Stimulated activated naive CD8-positive, alpha-beta T cell treated with anti-CD3 and anti-CD28 coated beads, Interleukin-15, Interleukin-2, amounts not matched to agents 100 ng/mL and 50 ng/mL, for 24 hours (primary cell): Measurements from ENCODE around the gene DPP3.

ENCODE experiments used
- H3K27ac Mint-ChIP-seq: one replicate; pipeline ENCODE4 v1.8.0; 2021; ENCODE audit warnings: mild to moderate bottlenecking, mixed read lengths
- H3K27me3 Mint-ChIP-seq: one replicate; pipeline ENCODE4 v1.8.0; 2021; ENCODE audit warnings: mixed read lengths
- H3K36me3 Mint-ChIP-seq: one replicate; pipeline ENCODE4 v1.8.0; 2021; ENCODE audit warnings: low read depth, mixed read lengths
- H3K4me1 Mint-ChIP-seq: one replicate; pipeline ENCODE4 v1.8.0; 2021; ENCODE audit warnings: low read depth, mixed read lengths
- H3K4me3 Mint-ChIP-seq: one replicate; pipeline ENCODE4 v1.8.0; 2021; ENCODE audit warnings: mild to moderate bottlenecking, mixed read lengths
- H3K9me3 Mint-ChIP-seq: one replicate; pipeline ENCODE4 v1.8.0; 2021; ENCODE audit warnings: mixed read lengths

DPP3 gene

DNA sequence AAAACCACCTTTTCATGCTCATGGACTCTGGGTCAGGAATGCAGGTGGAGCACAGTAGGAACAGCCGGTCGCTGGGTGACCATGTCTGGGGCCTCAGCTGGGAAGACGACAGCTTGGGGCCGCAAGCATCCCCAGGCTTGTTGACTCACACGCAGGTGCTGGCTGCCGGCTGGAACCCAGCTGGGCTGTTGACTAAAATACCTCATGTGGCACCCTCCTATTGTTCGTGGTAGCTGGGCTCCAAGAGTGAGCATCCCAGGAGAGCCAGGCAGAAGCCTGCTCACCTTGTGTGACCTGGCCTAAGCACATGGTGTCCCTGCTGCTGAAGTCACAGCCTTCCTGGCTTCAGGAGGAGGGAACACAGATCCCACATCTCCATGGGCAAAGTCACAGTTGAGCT, 9.4 kb downstream of the DPP3 start:
- no peaks in the 10 kb centered on the region for H3K9me3 Mint-ChIP-seq
- peaks cover 30% of the 10 kb centered on the region for H3K36me3 Mint-ChIP-seq
- no peaks in the 10 kb centered on the region for H3K27me3 Mint-ChIP-seq
- H3K4me3 Mint-ChIP-seq, result no peak overlapping the region
- H3K4me1 Mint-ChIP-seq, result peaks cover 2% of the 10 kb centered on the region
- H3K27ac Mint-ChIP-seq, result no peak overlapping the region

DNA sequence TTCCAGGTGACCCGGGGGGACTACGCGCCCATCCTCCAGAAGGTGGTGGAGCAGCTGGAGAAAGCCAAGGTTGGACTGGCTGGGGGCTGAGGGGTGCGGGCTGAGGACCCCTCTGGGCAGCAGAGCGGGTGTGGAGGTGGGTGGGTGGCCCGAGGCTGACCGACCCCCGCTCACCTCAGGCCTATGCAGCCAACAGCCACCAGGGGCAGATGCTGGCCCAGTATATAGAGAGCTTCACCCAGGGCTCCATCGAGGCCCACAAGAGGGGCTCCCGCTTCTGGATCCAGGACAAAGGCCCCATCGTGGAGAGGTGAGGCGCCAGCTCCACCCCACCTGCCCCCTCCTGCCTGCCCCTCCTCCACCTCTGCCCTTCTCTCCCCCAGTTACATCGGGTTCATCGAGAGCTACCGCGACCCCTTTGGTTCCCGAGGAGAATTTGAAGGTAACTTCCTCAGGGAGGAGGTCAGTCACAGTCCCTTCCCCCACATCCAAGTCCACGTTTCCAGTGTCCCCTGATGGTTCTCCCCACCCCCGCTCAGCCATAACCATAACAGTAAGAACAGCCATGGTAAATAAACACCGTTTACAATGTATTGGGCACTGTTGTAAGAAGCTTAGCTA, 11.2 kb downstream of the DPP3 start:
- no peaks in the 10 kb centered on the region for H3K27me3 Mint-ChIP-seq
- no peak overlapping the region for H3K27ac Mint-ChIP-seq
- H3K9me3 Mint-ChIP-seq, result no peaks in the 10 kb centered on the region
- H3K4me3 Mint-ChIP-seq, result no peak overlapping the region
- H3K4me1 Mint-ChIP-seq, result no peaks in the 10 kb centered on the region
- peaks cover 26% of the 10 kb centered on the region for H3K36me3 Mint-ChIP-seq

DNA sequence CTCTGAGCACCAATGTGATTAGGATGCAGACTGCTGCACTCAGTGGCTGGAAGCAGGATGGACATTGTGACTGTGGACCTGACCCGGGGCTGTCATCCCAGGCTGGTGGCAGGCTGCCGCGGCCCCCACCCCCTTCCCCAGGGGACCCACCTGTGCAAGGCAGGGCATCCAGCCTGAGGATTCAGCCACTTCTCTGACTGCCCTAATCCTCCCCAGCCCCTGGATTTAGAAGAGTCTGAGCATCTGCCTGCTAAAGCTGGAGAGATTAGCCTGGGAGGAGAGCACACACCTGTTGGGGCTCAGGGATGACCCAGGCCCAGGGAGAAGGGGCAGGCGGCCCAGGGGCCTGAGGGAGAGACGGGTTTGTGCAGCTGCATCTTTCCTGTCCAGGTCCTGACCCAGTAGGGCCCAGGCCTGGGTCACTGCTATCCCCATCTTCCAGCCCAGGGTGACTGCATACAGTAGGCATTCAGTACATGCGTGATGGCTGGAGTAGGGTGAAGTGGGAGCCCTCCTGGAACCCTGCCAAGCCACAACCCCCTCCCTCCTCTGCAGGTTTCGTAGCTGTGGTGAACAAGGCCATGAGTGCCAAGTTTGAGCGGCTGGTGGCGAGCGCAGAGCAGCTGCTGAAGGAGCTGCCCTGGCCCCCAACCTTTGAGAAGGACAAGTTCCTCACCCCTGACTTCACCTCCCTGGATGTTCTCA, 12.1 kb downstream of the DPP3 start:
- Mint-ChIP-seq H3K4me1 (no peaks in the 10 kb centered on the region), H3K27me3 (no peaks in the 10 kb centered on the region), H3K4me3 (no peak overlapping the region), H3K36me3 (peaks cover 32% of the 10 kb centered on the region), H3K27ac (no peak overlapping the region), H3K9me3 (no peaks in the 10 kb centered on the region)

DNA sequence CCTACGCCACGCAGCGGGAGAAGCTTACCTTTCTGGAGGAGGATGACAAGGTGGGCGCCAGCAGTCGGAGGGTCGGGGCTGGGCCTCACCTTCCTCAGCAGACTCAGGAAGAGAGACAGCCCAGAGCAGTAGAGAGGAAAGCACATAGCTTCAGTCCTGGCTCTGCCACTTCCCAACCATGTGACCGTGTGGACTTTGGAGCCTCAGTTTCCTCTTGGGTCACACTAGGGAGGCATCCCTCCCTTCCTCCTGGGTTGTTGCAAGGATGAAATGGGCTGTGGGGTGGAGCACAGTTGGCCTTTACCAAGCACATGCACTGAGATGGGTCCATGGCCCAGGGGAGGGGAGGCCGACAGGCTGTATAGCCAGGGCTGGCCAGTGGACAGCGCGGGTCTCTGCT, 12.9 kb downstream of the DPP3 start:
- Mint-ChIP-seq H3K9me3 (no peaks in the 10 kb centered on the region), H3K36me3 (peaks cover 31% of the 10 kb centered on the region), H3K27me3 (no peaks in the 10 kb centered on the region), H3K27ac (no peak overlapping the region), H3K4me3 (no peak overlapping the region), H3K4me1 (no peaks in the 10 kb centered on the region)

DNA sequence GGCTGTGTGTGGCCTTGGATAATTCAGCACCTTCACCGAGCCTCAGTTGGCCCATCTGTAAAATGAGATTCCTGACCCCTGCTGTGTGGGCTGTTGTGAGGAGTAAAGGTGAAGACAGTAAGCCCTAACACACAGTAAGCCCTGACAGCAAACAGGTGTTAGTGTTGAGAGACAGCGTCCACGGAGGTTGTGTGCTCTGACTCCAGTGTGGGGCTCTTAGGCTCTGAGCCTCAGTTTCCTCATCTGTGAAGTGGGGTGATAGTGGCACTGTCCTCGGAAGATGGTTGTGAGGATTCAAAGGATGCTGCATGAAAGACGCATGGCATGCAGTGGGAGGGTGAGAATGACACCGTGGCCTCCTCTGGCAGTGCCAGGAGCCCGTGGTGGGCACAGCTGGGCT, 14.2 kb downstream of the DPP3 start:
- Mint-ChIP-seq H3K27ac (no peak overlapping the region), H3K36me3 (peaks cover 31% of the 10 kb centered on the region), H3K9me3 (no peaks in the 10 kb centered on the region), H3K27me3 (no peaks in the 10 kb centered on the region), H3K4me1 (no peaks in the 10 kb centered on the region), H3K4me3 (no peak overlapping the region)

DNA sequence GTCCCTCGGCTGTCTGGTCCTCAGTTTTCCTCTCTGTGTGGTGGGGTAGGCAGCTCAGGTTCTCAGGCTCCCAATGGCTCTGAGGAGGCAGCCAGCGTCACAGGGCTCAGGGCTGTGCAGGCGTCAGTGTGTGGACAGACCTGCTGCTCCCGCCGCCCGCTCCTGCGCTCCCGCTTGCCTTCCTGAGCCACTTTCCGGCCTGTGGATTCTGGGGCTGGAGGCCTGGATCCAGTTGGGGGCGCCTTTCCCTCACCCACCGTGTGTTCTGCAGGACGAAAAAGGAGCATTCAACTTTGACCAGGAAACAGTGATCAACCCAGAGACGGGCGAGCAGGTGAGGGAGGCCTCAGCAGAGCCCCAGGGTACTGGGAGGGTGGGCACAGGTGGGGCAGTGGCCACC, 14.7 kb downstream of the DPP3 start:
- H3K36me3 Mint-ChIP-seq, result peaks cover 33% of the 10 kb centered on the region

DNA sequence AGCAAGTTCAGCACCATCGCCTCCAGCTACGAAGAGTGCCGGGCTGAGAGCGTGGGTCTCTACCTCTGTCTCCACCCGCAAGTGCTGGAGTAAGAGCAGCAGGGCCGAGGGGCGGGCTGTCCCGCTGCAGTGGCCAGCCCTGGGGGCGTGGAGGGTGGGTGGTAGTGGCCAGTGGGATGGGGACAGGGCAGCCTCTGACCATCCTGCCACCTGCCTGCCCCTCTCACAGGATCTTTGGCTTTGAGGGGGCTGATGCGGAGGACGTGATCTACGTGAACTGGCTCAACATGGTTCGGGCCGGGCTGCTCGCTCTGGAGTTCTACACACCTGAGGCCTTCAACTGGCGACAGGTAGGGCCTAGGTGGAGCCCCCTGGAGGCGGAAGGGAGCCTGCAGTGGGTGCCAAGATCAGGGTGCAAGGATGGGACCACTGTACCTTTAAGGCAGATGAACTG, 15.2 kb downstream of the DPP3 start:
- Mint-ChIP-seq H3K4me1 (no peaks in the 10 kb centered on the region), H3K9me3 (no peaks in the 10 kb centered on the region), H3K27ac (no peak overlapping the region), H3K36me3 (peaks cover 36% of the 10 kb centered on the region), H3K27me3 (no peaks in the 10 kb centered on the region), H3K4me3 (no peak overlapping the region)

More for the DNA sequence above, 14.7 kb downstream of the DPP3 start:
- Mint-ChIP-seq H3K4me1 (no peaks in the 10 kb centered on the region), H3K9me3 (no peaks in the 10 kb centered on the region), H3K27me3 (no peaks in the 10 kb centered on the region), H3K4me3 (no peak overlapping the region), H3K27ac (no peak overlapping the region)

DNA sequence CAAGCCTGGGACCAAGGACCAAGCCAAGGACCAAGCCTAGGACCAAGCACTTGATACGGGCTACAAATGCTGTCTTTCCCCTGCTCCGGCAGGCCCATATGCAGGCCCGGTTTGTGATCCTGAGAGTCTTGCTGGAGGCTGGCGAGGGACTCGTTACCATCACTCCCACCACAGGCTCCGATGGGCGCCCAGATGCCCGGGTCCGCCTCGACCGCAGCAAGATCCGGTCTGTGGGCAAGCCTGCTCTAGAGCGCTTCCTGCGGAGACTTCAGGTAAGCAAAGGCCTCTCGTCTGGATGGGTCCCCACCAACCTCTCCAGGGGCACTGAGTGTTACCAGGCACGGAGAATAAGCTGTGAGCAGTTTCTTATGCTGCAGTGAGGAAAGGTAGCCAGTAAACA, 17.0 kb downstream of the DPP3 start:
- Mint-ChIP-seq H3K27ac (no peak overlapping the region), H3K4me1 (no peaks in the 10 kb centered on the region), H3K27me3 (no peaks in the 10 kb centered on the region), H3K36me3 (peaks cover 43% of the 10 kb centered on the region), H3K4me3 (no peak overlapping the region), H3K9me3 (no peaks in the 10 kb centered on the region)

DNA sequence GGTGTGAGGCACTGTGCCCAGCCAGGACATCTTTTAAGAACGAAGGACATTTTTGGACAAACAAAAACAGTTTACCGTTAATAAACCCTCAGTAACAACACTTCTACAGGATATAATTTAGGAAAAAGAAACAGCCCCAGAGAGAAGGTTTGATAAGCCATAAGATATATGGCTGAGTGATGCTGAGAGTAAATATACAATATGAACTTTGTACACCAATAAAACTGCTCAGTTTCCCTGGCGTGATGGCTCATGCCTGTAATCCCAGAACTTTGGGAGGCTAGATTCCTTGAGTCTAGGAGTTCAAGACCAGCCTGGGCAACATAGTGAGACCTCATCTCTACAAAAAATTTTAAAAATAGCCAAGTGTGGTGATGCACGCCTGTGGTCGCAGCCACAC, 18.3 kb downstream of the DPP3 start:
- no peaks in the 10 kb centered on the region for H3K4me1 Mint-ChIP-seq

DNA sequence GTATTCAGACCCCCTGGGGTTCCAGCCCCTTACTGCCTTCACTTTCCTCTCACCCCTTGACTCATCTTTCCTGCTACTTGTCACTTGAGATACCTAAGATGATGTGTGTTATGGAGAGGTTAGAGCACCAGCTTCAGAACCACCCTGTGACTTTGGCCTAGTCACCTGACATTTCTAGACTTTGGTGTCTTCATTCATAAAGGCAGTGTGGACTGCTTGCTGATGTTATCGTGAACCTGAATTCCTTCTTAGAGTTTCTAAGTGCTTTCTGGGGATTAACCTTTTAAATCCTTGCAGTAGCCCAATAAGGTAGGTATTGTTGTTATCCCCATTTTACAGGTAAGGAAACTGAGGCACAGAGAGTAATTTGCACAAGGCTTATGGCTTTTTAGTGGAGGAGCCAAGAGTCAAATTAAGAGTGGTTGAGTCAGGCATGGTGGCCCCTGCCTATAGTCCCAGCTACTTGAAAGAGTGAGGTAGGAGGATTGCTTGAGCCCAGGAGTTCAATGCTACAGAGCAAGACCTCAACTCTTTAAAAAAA, 25.1 kb downstream of the DPP3 start:
- Mint-ChIP-seq H3K27me3 (no peaks in the 10 kb centered on the region), H3K9me3 (no peaks in the 10 kb centered on the region), H3K36me3 (peaks cover 34% of the 10 kb centered on the region), H3K4me3 (no peak overlapping the region), H3K4me1 (peaks cover 4% of the 10 kb centered on the region), H3K27ac (no peak overlapping the region)

More for the DNA sequence above, 18.3 kb downstream of the DPP3 start:
- Mint-ChIP-seq H3K27ac (no peak overlapping the region), H3K4me3 (no peak overlapping the region), H3K27me3 (no peaks in the 10 kb centered on the region), H3K36me3 (peaks cover 42% of the 10 kb centered on the region), H3K9me3 (no peaks in the 10 kb centered on the region)

DNA sequence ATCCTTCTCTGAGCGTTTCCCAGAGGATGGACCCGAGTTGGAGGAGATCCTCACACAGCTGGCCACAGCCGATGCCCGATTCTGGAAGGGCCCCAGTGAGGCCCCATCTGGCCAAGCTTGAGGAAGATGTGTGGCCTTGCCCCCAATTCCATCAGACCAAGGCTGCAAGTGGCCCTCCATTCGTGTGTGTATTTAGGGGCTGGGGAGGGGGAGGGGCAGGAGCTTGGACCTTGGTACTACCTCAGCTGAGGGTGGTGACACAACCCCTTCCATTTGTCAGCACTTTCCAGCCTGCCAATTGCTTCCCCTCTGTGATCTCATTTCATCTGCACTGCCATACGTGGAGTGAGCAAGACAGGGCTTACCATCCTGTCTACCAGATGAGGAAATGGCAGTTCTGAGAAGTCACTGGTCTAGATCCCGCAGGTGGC, 28.9 kb downstream of the DPP3 start:
- Mint-ChIP-seq H3K36me3 (peaks cover 18% of the 10 kb centered on the region), H3K27ac (no peak overlapping the region), H3K4me1 (peaks cover 12% of the 10 kb centered on the region), H3K27me3 (no peaks in the 10 kb centered on the region), H3K9me3 (no peaks in the 10 kb centered on the region), H3K4me3 (no peak overlapping the region)

DNA sequence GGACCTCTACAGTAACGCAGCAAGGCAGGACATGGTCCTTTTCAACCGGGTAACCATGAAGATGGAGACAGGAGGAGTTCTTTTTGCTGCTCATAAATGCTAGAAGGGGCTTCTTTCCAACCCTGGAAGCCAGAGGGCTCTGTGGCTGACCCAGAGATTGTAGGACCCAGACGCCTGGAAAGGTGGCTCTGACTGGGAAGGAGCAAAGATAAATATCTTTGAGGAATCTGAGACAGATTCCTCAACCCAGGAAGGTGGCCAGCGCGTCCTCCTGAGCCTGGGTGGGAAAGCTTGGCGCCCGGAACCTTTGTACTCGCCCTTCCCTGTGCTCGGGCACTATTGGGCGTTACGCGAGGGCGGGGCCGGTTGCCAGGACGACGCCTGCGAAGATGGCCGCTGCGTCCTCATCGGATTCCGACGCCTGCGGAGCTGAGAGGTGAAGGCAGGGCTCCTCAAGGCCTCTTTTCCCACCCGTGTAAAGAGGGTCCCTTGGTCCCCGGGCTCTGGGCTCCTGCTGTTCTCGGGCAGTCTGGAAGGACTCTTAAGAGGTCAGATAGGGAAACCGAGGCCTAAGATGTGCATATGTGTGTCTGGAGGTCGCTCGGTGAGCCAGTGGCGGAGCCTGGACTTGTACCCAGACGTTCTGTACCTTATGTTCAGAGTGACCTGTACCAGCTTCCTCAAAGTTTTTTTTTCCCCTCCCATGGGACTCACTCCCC, 30.2 kb downstream of the DPP3 start, which contains the start of gene BBS1:
Gene BBS1, plus strand, starts transcription at position 365 of the 719 bp plus-strand sequence. Its CDS starts 25 bp downstream, at position 390.
- peak within 1 kb of the TSS; percentile 68 for H3K27ac Mint-ChIP-seq
- no peaks in the 10 kb centered on the region for H3K27me3 Mint-ChIP-seq
- H3K4me1 Mint-ChIP-seq, result peaks cover 12% of the 10 kb centered on the region
- peak within 1 kb of the TSS; percentile 96 for H3K4me3 Mint-ChIP-seq
- peaks cover 14% of the 10 kb centered on the region for H3K36me3 Mint-ChIP-seq
- H3K9me3 Mint-ChIP-seq, result no peaks in the 10 kb centered on the region

DNA sequence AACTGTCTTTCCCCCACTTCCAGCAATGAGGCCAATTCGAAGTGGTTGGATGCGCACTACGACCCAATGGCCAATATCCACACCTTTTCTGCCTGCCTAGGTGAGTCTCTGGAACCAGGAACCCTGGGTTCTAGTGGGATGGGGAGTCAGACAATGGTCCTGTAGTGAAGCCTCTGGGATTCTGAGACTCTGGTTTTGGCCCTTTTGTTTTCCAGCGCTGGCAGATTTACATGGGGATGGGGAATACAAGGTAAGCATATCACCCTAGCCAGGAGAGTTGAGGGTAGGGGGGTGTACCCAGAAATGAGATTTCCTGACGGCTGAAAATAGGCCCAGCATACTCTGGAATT, 30.7 kb downstream of the DPP3 start:
- no peaks in the 10 kb centered on the region for H3K9me3 Mint-ChIP-seq
- no peaks in the 10 kb centered on the region for H3K27me3 Mint-ChIP-seq
- H3K27ac Mint-ChIP-seq, result peak overlapping the region; percentile 68
- H3K4me3 Mint-ChIP-seq, result peak overlapping the region; percentile 96
- peaks cover 14% of the 10 kb centered on the region for H3K36me3 Mint-ChIP-seq
- H3K4me1 Mint-ChIP-seq, result peaks cover 12% of the 10 kb centered on the region

DNA sequence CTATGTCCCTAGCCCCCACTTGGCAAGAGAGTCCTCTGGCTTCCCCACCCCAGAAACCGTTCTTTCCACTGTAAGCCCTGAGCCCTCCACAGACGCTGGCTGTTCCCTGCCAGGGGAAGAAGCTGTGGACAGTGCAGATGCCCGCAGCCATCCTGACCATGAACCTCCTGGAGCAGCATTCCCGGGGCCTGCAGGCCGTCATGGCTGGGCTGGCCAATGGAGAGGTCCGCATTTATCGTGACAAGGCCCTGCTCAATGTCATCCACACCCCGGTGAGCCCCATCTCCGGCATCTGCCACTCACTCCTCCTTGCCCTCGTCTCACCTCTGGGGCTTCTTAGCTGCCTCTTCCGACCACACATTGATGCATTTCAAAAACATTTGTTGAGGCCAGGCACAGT, 43.4 kb downstream of the DPP3 start:
- Mint-ChIP-seq H3K9me3 (no peaks in the 10 kb centered on the region), H3K36me3 (peaks cover 35% of the 10 kb centered on the region), H3K4me3 (no peak overlapping the region), H3K4me1 (no peaks in the 10 kb centered on the region), H3K27ac (no peak overlapping the region), H3K27me3 (no peaks in the 10 kb centered on the region)
